ENCODE results near the gene RAPGEF3.

The RAPGEF3 gene

DNA sequence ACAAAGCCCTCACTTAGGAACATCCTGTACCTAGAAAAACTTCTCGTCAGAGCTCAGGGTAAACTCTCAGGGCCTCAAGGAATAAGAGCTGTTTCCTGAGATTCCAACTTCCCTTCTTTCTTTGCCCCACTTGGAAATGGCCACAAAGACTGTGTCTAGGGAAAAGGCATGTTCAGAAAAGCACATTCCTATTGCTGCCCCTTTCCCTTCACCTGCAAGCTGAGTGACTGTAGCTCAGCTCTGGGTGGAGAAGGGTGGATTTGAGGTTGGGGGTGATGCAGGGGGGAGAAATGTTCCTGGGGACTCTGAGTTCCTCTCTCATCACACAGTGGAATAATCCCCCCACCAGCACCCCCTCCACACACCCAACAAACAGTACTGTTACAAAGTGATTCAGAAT is 40.1 kb downstream of the RAPGEF3 start:
- no peak for DNase-seq (ENCODE audit: low spot score)

DNA sequence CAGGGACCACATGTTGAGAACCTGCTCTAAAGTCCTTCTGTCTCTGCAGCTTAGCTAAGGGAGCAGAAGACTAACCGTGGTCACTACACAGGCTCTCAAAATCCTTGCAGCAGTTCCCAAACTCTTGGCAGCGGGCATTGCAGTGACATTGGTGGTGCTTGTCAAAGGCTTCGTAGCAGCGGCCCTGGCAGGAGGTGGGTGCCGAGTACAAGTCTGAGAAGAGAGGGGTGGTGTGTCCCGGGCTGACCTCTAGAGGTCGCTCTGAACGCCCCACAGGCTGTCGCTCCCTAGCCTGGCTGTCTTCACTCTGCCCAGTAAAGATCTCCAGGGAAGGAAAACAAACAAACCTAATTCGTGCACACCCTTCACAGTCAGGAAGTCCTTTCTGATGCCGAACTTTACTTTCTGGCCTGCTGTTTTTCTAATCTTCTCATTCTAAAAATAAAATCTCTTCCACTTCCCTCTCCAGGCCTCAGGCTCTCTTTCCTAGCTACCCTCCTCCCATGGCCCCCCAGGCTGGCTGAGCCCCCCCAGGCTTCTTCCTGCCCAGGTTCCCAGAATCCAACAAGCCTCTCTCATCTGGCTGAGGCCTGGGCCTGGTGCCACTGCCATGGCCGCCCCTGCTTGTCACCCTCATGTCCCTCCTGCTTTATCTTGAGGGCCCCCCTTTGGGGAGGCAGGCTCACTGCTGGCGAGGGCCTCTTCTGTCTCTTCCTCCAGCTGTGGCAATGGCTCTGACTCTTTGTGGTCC is 41.1 kb downstream of the RAPGEF3 start:
- DNase-seq (ENCODE audit: low spot score) = peak; percentile 94

DNA sequence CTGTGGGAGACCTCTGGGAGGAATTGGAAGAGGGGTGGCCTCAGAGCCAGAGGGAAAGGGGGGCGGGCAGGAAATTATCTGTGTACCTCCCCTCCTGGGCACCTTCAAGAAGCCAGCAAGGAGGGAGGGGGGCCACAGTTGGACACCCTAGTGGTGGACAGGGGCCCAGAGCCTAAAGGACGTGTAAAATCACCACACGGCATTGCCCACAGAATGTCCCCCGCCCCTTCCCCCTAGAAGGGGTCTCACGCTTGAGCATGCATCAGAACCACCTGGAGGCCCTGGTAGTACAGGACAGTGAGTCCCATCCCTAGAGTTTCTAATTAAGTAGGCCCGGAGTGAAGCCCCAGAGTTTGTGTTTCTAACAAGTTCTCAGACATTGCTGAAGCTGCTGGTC is 41.6 kb downstream of the RAPGEF3 start:
- DNase-seq (ENCODE audit: low spot score) = no peak

DNA sequence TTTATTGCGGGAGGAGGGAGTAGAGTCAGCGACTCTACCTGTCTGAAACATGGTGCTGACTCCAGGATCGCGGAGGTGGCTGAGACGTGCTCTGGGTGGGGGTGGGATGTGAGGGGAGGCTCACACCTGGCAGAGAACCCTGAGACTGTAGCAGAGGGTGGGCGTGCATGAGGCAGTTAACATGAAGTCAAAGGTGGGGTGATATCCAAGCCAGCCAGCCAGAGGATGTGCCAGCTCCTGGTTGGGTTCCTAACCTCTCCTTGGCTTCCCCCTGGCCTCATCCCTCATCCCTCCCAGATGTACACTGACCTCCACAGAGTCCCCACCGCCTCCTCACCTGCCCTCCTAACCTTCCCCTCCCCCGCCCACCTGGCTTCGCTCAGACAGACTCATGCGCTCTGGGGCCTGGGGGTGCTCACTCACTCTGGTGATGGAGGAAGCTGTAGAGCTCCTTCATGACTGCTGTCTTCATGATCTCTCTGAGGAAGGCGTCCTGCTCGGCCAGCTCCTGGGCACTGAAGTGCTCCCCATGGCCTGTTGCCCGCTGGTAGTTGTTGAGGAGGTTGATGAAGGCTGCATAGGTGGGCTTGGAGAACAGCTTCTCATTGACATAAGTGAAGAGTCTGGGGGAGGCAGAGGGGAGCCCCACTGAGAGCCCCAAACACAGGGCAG is 42.7 kb downstream of the RAPGEF3 start:
- no peak for DNase-seq (ENCODE audit: low spot score)

DNA sequence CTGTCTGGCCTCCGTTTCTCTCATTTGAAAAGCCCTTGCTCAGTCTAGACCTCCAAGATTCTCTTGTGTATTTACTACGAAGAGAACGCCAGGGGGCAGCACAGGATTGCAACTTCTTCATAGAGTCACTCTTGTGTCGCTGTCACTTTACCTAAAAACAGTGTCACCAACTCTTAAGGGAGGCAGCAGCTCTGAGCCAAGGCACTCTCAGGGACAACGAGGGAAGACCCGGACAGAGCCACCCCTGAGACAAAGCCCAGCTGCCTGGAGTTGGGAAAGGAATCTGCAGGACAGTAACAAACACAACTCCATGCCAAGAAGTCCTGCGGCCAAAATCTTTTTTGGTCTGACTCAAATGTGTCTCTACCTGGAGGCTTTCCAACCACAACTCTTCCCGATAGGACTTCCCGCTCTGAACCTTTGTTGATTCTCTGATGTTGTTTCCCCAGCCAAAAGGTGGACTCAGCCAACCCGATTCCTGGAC is 43.2 kb downstream of the RAPGEF3 start:
- DNase-seq (ENCODE audit: low spot score) = peak; percentile 67

DNA sequence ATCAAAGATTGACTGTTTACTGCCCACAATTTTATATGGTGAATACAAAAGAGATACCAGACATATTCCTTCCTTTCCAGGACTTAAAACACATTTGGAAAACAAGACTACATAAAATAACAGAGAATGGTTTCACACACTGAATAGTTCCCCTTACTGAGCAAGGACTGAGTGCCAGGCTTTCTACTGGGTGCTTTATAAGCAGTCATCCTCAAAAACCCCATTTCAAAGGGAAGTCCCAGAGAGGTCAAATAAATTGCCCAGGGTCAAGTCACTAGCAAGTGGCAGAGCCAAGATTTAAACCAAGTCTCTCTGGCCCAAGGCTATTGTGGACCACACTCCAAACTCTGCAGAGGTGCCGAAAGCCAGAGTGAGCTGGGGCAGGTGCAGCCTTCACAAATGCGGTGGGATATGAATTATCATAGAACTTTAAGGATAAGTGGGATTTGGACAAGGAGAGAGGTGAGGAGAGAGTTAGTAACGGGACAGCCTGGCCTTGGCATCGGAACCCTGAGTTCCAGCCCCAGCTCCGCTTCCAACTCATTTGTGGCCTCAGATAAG is 43.8 kb downstream of the RAPGEF3 start:
- DNase-seq (ENCODE audit: low spot score) = no peak

DNA sequence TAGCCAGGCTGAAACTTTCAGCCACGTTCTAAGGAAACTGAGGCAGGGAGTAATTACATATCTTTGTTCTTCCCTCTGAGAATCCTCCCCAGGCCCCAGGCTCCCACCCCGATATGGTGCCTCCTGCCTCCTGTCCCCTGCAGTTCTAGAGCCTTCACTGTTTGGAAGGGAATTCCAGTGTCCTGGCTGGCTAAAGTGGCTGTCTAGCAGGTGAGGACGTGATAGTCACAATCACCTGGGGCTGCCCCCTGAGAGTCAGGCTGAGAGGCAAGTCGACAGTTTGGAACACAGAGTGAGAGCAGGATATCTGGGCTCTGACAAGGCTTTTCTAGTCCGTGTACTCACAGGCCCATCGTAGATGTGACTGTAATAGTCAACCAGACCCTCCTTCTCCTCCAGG is 46.5 kb downstream of the RAPGEF3 start:
- no peak for DNase-seq (ENCODE audit: low spot score)

DNA sequence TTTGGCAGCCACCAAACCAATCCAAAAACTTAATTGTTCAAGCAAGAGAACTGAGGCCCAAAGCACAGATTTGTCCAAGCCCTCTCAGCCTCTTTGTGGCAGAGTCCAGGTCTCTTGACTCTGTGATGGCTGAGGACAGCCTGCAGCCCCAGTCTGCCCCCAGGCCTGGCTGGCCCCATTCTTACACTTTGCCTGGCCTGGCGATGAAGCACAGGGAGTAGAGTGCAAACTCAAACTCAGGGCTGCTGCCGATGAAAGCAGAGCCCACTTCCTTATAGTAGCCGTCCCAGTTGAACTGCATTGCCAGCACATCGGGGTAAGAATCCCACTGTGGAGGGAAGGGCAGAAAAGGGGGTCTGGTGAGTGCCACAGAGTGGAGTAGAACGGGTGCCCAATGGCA is 47.2 kb downstream of the RAPGEF3 start:
- no peak for DNase-seq (ENCODE audit: low spot score)

DNA sequence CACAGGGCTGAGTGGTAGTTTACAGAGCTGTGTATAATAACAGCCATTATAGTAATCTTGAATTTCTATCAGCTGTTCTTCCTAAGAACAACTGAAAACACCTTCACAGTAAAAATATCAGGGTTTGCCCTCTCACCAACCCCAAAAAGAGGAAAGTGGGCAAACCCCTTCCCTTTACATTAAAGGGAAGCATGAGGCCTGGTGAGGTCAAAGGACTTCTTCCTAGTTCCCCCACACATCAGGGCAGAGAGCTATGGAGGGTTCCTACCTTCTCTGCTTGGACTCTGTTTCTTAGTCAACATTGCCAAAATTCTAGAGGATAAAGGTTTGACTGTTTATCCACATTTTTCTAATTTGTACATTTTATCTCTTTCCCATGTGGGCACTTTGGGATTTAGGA is 48.4 kb downstream of the RAPGEF3 start:
- no peak for DNase-seq (ENCODE audit: low spot score)

DNA sequence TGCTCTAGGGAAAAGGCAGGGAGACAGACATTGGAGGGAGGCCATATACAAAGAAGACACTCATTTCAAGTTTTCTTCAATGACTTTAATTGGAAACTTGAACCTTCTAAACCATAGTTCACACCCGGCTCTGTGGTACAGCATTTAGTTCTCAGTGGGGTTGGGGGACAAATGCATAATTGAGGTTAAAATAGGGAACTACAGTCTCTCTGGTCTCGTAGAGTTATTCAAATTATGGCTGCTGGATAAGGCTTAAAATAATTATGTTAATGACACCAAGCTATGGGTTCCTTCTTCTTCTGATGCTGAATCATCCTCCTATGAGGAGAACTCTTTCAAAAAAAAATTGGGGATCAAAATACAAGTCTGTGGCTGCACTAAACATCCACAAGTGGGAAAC is 49.0 kb downstream of the RAPGEF3 start:
- no peak for DNase-seq (ENCODE audit: low spot score)

DNA sequence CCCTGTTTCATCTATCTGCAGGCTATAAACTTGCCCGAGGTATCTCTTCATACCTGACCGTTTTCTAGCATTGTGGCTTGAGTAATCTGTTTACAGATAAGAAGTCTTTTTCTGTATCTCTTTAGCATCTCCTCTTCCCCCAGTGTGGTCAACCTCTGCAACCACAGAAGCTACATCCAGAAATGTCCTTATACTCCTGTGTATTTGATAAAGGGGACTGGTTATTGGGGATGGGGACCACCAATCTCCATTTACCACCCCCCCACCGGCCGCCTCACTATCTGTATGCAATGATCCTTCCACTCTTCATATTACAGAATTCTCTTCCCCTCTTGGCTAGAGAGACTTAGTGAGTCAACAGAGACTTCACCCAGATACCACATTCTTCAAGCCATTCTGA is 49.4 kb downstream of the RAPGEF3 start:
- no peak for DNase-seq (ENCODE audit: low spot score)

DNA sequence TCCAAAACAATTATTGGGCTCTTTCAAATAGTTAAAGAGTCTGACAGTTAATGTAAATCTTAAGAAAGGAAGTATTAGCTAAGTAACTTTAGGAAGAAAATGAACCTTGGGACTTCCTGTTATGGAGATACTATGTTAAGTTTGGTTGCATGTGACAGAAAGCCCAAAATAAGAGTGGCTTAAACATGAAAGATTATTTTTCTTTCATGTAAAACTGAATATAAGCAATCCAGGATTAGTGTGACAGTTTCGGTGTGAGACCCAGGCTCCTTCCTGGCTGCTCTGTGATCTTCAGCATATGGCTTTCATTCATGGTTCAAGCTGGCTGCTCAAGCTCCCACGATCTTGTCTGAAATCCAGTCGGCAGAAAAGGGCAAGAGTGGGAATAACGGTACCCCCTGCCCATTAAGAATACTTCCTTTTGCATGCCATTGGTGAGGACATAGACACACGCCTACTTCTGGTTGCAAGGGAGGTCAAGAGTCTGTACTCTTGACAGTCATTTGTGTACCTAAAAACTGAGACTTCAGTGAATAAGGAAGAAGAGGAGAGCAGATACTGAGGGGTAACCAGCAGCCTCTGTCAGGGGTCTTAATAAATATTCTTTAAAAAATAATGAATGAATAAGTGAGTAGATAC is 50.7 kb downstream of the RAPGEF3 start:
- DNase-seq (ENCODE audit: low spot score) = no peak

DNA sequence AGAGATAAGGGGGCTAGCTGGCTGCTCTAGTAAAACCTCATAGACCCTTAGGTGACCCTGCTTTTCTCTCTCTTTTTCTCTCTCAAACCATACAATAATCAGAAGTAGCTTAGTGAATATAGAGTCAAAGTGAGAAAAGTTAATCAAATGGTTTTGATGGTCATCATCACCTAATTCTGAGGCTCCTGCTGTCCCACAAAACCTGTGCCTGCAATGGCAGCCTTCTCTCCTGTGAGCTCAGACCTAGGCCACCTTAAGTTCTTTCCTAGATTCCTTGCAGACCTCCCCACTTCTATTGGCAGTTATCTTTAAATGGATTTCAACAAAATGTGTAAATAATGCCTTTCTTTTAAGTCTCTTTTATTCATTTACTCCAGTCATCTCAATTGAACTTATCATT is 51.3 kb downstream of the RAPGEF3 start:
- no peak for DNase-seq (ENCODE audit: low spot score)

DNA sequence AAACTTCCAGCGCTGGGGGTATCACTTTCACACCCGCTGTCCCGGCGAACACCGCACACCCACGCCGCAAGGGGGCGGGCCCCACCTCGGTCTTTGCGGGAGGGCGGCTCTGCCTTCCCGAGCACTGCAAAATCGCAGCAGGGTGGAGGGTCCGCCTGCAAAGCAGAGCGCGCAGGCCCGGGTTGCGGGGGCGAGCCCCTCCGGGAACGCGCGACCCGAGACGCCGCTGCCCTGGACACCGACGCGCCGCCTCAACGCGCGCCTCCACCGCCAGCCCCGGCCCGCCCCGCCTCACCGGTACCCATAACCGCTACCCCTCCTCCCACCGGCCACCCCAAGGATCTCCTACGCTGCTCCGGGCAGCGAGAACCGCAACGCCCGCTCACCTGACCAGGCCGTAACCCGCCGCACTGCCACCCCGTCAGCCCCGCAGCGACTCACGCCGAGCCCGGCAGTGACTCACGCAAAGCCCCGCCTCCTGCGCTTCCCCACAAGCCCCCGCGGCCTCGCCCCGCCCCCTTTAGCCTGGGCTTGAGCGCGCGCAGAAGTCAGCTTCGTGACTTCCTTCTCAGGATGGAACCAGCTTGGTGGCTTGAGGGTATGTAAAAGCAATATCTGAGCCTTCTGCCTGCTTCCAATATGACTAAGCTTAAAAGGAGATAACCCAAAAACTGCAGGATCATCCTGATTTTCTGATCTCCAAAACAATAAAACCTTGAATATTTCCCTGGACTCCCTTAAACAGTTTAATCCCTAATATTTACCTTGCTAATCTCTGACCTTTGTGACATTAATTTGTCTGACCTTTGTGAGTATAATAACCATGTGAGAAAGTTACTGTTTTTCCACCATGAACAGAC is 52.9 kb downstream of the RAPGEF3 start, which contains the start of gene RPAP3:
Gene RPAP3, minus strand, starts transcription at position 465 of the 860 bp plus-strand sequence. CDS start 3,190 bp downstream, outside the sequence.
- DNase-seq (ENCODE audit: low spot score) = peak; percentile 99

DNA sequence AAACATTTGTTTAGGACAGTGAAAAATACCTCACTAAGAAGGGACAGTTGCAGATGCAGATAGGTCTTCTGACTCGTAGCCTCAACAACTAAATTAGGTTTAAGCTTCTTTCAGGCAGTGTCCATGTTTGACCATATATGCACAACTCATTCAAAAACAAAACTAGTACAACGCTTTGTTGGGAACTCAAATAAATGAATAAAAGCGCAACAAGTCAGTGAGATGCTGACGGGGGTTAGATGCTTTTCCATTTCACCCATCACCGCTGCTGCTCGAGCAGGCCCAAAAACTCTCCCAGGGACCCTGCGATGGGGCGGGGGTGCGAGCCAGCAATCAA is 53.5 kb downstream of the RAPGEF3 start:
- DNase-seq (ENCODE audit: low spot score) = no peak

DNA sequence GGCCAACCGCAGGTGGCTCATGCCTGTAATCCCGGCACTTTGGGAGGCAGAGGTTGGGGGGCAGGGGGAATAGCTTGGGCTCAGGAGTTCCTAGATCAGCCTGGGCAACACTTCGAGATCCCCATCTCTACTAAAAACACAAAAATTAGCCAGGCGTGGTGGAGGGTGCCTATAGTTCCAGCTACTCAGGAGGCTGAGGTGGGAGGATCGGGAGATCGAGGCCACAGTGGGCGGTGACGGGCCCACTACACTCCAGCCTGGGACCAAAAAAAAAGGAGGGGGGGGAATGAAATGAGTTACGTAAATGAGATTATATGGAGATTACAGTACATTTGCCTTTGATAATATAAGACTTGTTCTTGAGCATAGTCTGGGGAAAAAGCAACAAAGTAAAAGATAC is 54.0 kb downstream of the RAPGEF3 start:
- DNase-seq (ENCODE audit: low spot score) = no peak

DNA sequence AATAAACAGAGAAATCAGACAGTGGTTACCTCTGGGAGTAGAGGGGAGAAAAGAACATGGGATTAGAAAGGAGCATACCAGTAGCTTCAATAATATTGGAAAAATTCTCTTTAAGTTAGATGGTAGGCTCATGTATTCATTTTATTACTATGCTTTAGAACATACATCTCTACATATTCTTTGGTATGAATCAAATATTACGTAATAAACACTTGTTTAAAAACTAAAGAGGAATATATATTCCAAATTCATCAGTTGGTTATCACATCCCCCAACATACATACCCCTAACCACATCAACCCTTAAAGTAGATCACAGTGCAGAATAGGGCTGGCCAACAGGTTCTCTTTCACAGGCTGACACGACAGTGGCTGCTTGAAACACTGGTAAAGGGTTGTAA is 58.4 kb downstream of the RAPGEF3 start:
- DNase-seq (ENCODE audit: low spot score) = no peak

DNA sequence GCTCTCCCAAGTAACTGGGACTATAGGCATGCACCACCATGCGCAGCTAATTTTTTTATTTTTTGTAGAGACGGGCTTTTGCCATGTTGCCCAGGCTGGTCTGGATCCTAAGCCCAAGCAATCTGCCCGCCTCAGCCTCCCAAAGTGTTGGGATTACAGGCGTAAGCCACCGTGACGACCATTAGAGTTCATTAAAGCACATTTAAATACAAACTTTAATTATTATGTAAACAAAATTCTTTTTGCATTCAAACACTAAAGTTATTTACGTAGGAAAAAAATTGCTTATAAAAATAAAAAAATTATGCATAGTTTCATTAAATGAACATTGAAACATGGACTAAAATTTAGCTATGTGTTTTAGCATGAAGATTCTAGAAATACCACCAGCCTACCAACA is 60.0 kb downstream of the RAPGEF3 start:
- no peak for DNase-seq (ENCODE audit: low spot score)

DNA sequence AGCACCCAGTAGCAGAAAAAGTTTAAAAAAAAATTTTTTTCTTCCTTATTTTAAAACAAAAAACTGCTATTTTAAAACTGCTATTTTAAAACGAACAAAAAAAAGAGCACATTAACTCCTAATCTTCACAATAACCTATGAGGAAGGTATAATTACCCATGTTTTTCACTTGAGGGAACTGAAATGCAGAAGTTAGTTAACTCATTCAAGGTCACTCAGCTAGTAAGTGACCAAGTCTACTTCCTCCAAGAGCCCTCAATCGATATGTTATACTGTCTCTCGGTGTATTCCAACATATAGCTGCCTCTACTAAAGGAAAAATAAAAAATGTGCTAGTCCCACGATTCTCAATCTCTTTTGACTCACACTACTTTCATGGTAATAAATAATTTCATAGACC is 60.6 kb downstream of the RAPGEF3 start:
- no peak for DNase-seq (ENCODE audit: low spot score)

DNA sequence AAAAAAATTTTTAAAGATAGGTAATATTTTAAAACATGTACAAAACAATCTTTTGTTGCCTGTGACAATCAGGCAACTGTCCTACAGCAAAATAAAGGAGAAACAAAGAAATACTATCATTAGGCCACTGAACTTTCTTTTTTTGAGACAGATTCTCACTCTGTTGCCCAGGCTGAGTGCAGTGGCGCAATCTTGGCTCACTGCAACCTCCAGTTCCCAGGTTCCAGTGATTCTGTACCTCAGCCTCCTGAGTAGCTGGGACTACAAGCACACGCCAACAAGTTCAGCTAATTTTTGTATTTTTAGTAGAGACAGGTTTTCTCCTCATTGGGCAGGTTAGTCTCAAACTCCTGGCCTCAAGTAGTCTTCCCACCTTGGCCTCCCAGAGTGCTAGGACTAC is 69.5 kb downstream of the RAPGEF3 start:
- no peak for DNase-seq (ENCODE audit: low spot score)

DNA sequence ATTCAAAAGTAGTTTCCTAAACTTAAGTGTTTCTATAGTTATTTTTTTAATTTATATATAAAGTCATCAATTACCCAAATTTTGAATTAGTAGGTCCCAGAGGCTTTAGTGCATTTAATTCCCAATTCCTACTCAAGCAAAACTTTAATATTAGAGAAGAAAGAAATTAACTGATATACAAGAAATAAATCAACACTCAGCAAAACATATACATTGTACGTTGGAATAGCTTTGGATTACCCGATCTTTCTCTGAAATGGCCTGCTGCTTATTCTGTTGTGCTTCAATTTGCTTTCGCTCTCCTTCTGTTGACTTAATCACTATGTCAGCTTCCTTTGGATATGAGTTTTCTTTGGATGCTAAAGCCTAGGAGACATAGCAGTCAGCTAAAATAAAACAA is 71.0 kb downstream of the RAPGEF3 start:
- no peak for DNase-seq (ENCODE audit: low spot score)

DNA sequence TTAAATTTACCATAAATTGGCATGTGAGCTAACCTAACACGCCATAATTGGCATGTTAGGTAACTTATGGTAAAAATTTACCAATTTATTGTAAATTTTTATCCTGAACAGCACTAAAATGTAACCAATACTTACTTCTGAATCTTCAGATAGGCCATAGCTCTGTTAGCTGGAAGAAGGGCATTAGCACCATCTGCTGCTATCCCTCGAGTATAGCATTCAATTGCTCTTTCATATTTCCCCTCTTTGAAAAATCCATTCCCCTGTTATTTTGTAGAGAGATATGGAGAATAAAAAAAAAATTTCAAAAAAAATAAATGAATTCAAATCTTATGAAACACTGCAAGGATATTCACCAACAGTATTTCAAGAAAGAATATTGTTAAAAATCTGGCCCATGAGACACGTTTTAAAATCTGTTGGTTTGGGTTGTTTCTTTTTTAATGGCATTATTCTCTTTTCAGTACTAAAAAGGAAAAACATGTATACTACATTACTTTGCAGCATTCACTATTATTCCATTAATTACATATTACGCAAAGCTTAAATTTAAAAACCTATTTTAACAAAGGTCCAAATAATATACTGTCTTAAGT is 71.9 kb downstream of the RAPGEF3 start:
- DNase-seq (ENCODE audit: low spot score) = peak; percentile 70

All from AG20443 (cell line).